HEK293 (cell line): ENCODE measurements around the gene ZNF618.

Experiments used
- CTCF ChIA-PET: fragments of 350-600 bp; formaldehyde crosslinking; extraction: SDS; loops from one replicate; lab custom pipeline; 2021; ENCODE audit warnings: antibody characterized with exemption; lab: Yijun Ruan, JAX
- POLR2A ChIA-PET: fragments of 300-600 bp; formaldehyde crosslinking; extraction: SDS; loops from one replicate; lab custom pipeline; 2020; ENCODE audit warnings: antibody characterized with exemption, inconsistent platforms; lab: Yijun Ruan, JAX
- H3K27ac ChIP-seq: fragments of 200-500 bp; sonication (Bioruptor generic); 2 replicates; pipeline ENCODE4 v1.5.1; 2014; ENCODE audit warnings: low read depth, low read length, control low read depth, inconsistent platforms; ENCODE audit errors: extremely low read depth
- H3K36me3 ChIP-seq, 2 experiments: fragments of 200-500 bp in 1 of 2; sonication (Bioruptor generic) in 1 of 2; 1 replicate in 1 of 2; 2 replicates in 1 of 2; pipeline ENCODE4 v1.5.1; 2014 to 2017; ENCODE audit warnings: inconsistent platforms in 2 of 2, low read length in 2 of 2; ENCODE audit not compliant: control insufficient read depth in 2 of 2, insufficient read depth in 1 of 2
- H3K4me1 ChIP-seq: fragments of 200-500 bp; sonication (Bioruptor generic); 2 replicates; pipeline ENCODE4 v1.5.1; 2014; ENCODE audit warnings: mild to moderate bottlenecking, low read length, inconsistent platforms; ENCODE audit not compliant: control insufficient read depth, insufficient read depth
- H3K4me3 ChIP-seq: 2 replicates; pipeline ENCODE4 v1.5.1; 2011; ENCODE audit warnings: low read depth, mild to moderate bottlenecking, control low read depth, low read length, moderate library complexity
- H3K9me3 ChIP-seq: fragments of 200-500 bp; sonication (Bioruptor generic); 2 replicates; pipeline ENCODE4 v1.5.1; 2014; ENCODE audit warnings: low read depth, low read length, inconsistent platforms; ENCODE audit not compliant: control insufficient read depth, insufficient read depth
- KLF1 ChIP-seq: fragments of 450-650 bp; formaldehyde crosslinking; IDR thresholded peaks from 2 replicates; pipeline ENCODE4 v1.5.1; 2016; ENCODE audit warnings: missing biosample characterization, missing genetic modification characterization
- PRDM1 ChIP-seq: fragments of 450-650 bp; formaldehyde crosslinking; IDR thresholded peaks from 2 replicates; pipeline ENCODE4; 2016; ENCODE audit warnings: missing biosample characterization, missing genetic modification characterization
- WT1 ChIP-seq: fragments of 450-650 bp; formaldehyde crosslinking; IDR thresholded peaks from 2 replicates; pipeline ENCODE4 v1.5.1; 2016; ENCODE audit warnings: missing biosample characterization, missing genetic modification characterization
- ZFHX2 ChIP-seq: fragments of 450-650 bp; formaldehyde crosslinking; conservative IDR thresholded peaks from 2 replicates; pipeline ENCODE4 v1.5.1; 2016; ENCODE audit warnings: missing biosample characterization, missing genetic modification characterization
- ZFP3 ChIP-seq: fragments of 450-650 bp; formaldehyde crosslinking; IDR thresholded peaks from 2 replicates; pipeline ENCODE4 v1.5.1; 2016; ENCODE audit warnings: low read depth, missing biosample characterization, missing genetic modification characterization
- ZFP37 ChIP-seq: fragments of 450-650 bp; formaldehyde crosslinking; IDR thresholded peaks from 2 replicates; pipeline ENCODE4 v1.5.1; 2016; ENCODE audit warnings: missing biosample characterization, missing genetic modification characterization
- ZFP69B ChIP-seq: fragments of 450-650 bp; formaldehyde crosslinking; IDR thresholded peaks from 2 replicates; pipeline ENCODE4 v1.5.1; 2016; ENCODE audit warnings: missing biosample characterization, missing genetic modification characterization
- ZNF140 ChIP-seq: fragments of 450-650 bp; formaldehyde crosslinking; IDR thresholded peaks from 2 replicates; pipeline ENCODE4 v1.5.1; 2016; ENCODE audit warnings: missing biosample characterization, missing genetic modification characterization
- ZNF184 ChIP-seq: fragments of 450-650 bp; IDR thresholded peaks from 2 replicates; pipeline ENCODE4 v1.5.1; 2018; ENCODE audit warnings: missing biosample characterization, mild to moderate bottlenecking, missing genetic modification characterization
- ZNF211 ChIP-seq: fragments of 450-650 bp; formaldehyde crosslinking; IDR thresholded peaks from 2 replicates; pipeline ENCODE4 v1.5.1; 2016; ENCODE audit warnings: low read depth, missing biosample characterization, missing genetic modification characterization
- ZNF223 ChIP-seq: fragments of 450-650 bp; formaldehyde crosslinking; IDR thresholded peaks from 2 replicates; pipeline ENCODE4 v1.5.1; 2016; ENCODE audit warnings: missing biosample characterization, missing genetic modification characterization
- ZNF311 ChIP-seq: fragments of 450-650 bp; formaldehyde crosslinking; IDR thresholded peaks from 2 replicates; pipeline ENCODE4 v1.5.1; 2017; ENCODE audit warnings: missing biosample characterization, missing genetic modification characterization, borderline replicate concordance
- ZNF549 ChIP-seq: fragments of 450-650 bp; IDR thresholded peaks from 2 replicates; pipeline ENCODE4 v1.5.1; 2018; ENCODE audit warnings: missing biosample characterization, missing genetic modification characterization, mild to moderate bottlenecking, inconsistent platforms, moderate library complexity
- ZNF610 ChIP-seq: fragments of 450-650 bp; formaldehyde crosslinking; IDR thresholded peaks from 2 replicates; pipeline ENCODE4 v1.5.1; 2016; ENCODE audit warnings: missing biosample characterization, missing genetic modification characterization, borderline replicate concordance
- ZNF747 ChIP-seq: fragments of 450-650 bp; formaldehyde crosslinking; IDR thresholded peaks from 2 replicates; pipeline ENCODE4 v1.5.1; 2016; ENCODE audit warnings: missing biosample characterization, missing genetic modification characterization
- ZNF768 ChIP-seq: fragments of 450-650 bp; formaldehyde crosslinking; IDR thresholded peaks from 2 replicates; pipeline ENCODE4 v1.5.1; 2018; ENCODE audit warnings: missing biosample characterization, mild to moderate bottlenecking, missing genetic modification characterization
- TF ChIP-seq, protein P1 (sequence below): fragments of 450-650 bp; formaldehyde crosslinking; IDR thresholded peaks from 2 replicates; pipeline ENCODE4 v1.5.1; 2016; ENCODE audit warnings: missing biosample characterization, missing genetic modification characterization
- TF ChIP-seq, protein P2 (sequence below): fragments of 450-650 bp; formaldehyde crosslinking; IDR thresholded peaks from 2 replicates; pipeline ENCODE4 v1.5.1; 2016; ENCODE audit warnings: missing biosample characterization, missing genetic modification characterization
- TF ChIP-seq, protein P3 (sequence below): fragments of 450-650 bp; formaldehyde crosslinking; IDR thresholded peaks from 2 replicates; pipeline ENCODE4 v1.5.1; 2016; ENCODE audit warnings: missing biosample characterization, missing genetic modification characterization
- TF ChIP-seq, protein P4 (sequence below): fragments of 450-650 bp; formaldehyde crosslinking; IDR thresholded peaks from 2 replicates; pipeline ENCODE4 v1.5.1; 2016; ENCODE audit warnings: missing biosample characterization, missing genetic modification characterization
- TF ChIP-seq, protein P5 (sequence below): fragments of 450-650 bp; formaldehyde crosslinking; IDR thresholded peaks from 2 replicates; pipeline ENCODE4 v1.5.1; 2016; ENCODE audit warnings: missing biosample characterization, missing genetic modification characterization
- TF ChIP-seq, protein P6 (sequence below): fragments of 450-650 bp; formaldehyde crosslinking; IDR thresholded peaks from 2 replicates; pipeline ENCODE4 v1.5.1; 2016; ENCODE audit warnings: missing biosample characterization, missing genetic modification characterization

ZNF618 gene

DNA sequence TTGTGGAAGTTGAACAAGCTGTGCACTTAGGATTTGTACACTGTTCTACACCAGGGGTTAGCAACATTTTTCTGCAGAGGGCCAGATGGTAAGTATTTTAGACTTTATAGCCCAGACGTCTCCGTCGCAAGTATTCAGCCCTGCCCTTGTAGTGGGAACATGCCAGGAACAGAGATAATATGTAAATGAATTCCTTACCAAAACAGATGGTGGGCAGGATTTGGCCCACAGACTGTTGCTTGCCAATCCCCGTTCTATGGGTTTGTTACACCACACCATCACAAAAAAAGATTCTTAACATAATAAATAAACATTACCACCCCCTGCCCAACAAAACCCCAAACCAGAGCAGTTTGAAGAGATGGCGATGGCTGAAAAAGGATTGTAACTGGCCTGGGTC is 127.6 kb downstream of the ZNF618 start (continued):
- TF ChIP-seq, protein P1, sequence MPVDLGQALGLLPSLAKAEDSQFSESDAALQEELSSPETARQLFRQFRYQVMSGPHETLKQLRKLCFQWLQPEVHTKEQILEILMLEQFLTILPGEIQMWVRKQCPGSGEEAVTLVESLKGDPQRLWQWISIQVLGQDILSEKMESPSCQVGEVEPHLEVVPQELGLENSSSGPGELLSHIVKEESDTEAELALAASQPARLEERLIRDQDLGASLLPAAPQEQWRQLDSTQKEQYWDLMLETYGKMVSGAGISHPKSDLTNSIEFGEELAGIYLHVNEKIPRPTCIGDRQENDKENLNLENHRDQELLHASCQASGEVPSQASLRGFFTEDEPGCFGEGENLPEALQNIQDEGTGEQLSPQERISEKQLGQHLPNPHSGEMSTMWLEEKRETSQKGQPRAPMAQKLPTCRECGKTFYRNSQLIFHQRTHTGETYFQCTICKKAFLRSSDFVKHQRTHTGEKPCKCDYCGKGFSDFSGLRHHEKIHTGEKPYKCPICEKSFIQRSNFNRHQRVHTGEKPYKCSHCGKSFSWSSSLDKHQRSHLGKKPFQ (tag by site-specific recombination): no peak

DNA sequence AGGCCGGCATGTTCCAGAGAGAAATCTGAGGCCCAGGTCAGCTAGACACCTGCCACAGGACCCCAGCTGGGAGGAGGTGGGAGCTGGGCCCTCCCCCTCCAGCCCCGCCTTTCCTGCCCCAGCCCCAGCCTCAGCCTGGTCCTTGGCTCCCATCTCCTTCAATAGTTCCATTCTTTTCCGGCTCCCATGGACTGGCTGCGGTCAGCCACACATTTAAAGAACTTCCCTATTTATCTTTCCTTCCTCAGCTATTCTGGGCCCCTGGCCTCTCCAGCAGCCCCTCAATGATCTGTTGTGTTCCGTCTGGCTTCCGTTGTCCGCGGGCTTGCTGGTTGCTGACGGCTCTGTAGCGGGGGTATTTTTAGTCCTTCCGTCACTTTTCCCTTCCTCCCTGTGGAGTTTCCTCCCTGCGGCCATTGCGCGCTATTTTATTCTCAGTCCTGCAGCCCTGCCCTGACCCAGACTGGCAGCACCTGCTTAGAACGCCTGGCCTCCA is 128.2 kb downstream of the ZNF618 start:
- peaks cover 0 to 33% of the 10 kb centered on the region in 2 experiments; a peak in 1 of 3 replicates for H3K36me3 ChIP-seq
- ChIA-PET POLR2A (no interaction called here), CTCF (no interaction called here)
- no peaks in the 10 kb centered on the region for H3K9me3 ChIP-seq
- TF ChIP-seq ZNF311 (tag by site-specific recombination): no peak
- TF ChIP-seq ZNF211 (tag by site-specific recombination): no peak
- no peak for TF ChIP-seq ZFP69B (tag by site-specific recombination)
- no peak for TF ChIP-seq KLF1 (tag by site-specific recombination)
- no peak for TF ChIP-seq ZNF184
- TF ChIP-seq, protein P2, sequence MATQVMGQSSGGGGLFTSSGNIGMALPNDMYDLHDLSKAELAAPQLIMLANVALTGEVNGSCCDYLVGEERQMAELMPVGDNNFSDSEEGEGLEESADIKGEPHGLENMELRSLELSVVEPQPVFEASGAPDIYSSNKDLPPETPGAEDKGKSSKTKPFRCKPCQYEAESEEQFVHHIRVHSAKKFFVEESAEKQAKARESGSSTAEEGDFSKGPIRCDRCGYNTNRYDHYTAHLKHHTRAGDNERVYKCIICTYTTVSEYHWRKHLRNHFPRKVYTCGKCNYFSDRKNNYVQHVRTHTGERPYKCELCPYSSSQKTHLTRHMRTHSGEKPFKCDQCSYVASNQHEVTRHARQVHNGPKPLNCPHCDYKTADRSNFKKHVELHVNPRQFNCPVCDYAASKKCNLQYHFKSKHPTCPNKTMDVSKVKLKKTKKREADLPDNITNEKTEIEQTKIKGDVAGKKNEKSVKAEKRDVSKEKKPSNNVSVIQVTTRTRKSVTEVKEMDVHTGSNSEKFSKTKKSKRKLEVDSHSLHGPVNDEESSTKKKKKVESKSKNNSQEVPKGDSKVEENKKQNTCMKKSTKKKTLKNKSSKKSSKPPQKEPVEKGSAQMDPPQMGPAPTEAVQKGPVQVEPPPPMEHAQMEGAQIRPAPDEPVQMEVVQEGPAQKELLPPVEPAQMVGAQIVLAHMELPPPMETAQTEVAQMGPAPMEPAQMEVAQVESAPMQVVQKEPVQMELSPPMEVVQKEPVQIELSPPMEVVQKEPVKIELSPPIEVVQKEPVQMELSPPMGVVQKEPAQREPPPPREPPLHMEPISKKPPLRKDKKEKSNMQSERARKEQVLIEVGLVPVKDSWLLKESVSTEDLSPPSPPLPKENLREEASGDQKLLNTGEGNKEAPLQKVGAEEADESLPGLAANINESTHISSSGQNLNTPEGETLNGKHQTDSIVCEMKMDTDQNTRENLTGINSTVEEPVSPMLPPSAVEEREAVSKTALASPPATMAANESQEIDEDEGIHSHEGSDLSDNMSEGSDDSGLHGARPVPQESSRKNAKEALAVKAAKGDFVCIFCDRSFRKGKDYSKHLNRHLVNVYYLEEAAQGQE: no peak
- TF ChIP-seq ZNF610 (tag by site-specific recombination): no peak
- no peak for TF ChIP-seq PRDM1 (tag by site-specific recombination)
- TF ChIP-seq ZNF747 (tag by site-specific recombination): no peak
- no peak for TF ChIP-seq ZNF140 (tag by site-specific recombination)
- TF ChIP-seq ZFP3 (tag by site-specific recombination): no peak
- no peak overlapping the region for H3K4me3 ChIP-seq
- no peaks in the 10 kb centered on the region for H3K4me1 ChIP-seq
- H3K27ac ChIP-seq: no peak overlapping the region

DNA sequence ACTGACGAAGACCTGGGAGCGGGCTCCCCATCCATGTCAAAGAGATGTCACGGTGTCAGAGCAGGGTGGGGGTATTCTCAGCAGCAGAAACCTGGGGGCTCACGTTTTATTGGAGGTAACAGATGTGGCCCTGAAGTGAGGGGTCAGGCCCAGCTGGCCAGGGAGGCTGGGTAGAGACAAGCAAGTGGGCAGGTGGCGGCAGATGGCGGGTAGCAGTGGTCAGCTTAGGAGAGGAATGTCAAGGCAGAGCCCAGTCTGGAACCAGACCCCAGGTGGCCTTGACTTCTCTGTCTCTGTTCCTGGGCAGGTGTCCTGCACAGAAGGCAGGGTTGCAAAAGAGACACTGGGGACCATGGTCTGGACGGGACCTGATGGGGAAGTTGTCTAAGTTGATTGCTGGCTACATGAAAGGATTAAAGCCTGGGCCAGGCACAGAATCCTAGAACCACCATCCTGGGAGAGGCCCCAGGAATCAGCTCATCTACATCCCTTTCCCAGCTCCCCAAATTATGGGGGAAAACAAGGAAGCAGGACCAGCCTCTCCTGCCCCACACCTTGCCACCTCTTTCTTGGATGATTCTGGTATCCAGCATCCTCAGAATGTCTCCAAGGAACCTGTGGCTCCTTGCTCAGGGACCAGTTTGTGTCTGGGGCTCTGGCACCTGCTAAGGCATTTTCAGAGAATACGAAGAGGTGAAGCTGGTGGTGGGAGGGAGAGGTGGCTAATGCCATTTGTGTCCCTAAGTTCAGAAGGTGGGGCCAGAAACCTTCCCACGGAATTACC is 129.5 kb downstream of the ZNF618 start:
- peaks cover 0 to 31% of the 10 kb centered on the region in 2 experiments; a peak in 1 of 3 replicates for H3K36me3 ChIP-seq
- no peaks in the 10 kb centered on the region for H3K9me3 ChIP-seq
- POLR2A ChIA-PET: no interaction called here
- H3K27ac ChIP-seq: no peak overlapping the region
- CTCF ChIA-PET: no interaction called here
- H3K4me1 ChIP-seq: no peaks in the 10 kb centered on the region
- H3K4me3 ChIP-seq: no peak overlapping the region
- TF ChIP-seq ZFP37 (tag by site-specific recombination) (no peak), ZNF223 (tag by site-specific recombination) (no peak), ZNF549 (tag by site-specific recombination) (no peak), ZFHX2 (no peak), ZNF768 (tag by site-specific recombination) (no peak), WT1 (tag by site-specific recombination) (no peak)
- TF ChIP-seq, protein P3, sequence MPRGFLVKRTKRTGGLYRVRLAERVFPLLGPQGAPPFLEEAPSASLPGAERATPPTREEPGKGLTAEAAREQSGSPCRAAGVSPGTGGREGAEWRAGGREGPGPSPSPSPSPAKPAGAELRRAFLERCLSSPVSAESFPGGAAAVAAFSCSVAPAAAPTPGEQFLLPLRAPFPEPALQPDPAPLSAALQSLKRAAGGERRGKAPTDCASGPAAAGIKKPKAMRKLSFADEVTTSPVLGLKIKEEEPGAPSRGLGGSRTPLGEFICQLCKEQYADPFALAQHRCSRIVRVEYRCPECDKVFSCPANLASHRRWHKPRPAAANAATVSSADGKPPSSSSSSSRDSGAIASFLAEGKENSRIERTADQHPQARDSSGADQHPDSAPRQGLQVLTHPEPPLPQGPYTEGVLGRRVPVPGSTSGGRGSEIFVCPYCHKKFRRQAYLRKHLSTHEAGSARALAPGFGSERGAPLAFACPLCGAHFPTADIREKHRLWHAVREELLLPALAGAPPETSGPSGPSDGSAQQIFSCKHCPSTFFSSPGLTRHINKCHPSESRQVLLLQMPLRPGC (tag by site-specific recombination): no peak
- TF ChIP-seq, protein P4, sequence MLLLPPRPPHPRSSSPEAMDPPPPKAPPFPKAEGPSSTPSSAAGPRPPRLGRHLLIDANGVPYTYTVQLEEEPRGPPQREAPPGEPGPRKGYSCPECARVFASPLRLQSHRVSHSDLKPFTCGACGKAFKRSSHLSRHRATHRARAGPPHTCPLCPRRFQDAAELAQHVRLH: no peak
- TF ChIP-seq, protein P5, sequence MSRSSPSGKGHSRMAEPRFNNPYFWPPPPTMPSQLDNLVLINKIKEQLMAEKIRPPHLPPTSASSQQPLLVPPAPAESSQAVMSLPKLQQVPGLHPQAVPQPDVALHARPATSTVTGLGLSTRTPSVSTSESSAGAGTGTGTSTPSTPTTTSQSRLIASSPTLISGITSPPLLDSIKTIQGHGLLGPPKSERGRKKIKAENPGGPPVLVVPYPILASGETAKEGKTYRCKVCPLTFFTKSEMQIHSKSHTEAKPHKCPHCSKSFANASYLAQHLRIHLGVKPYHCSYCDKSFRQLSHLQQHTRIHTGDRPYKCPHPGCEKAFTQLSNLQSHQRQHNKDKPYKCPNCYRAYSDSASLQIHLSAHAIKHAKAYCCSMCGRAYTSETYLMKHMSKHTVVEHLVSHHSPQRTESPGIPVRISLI (tag by site-specific recombination): no peak
- TF ChIP-seq, protein P6, sequence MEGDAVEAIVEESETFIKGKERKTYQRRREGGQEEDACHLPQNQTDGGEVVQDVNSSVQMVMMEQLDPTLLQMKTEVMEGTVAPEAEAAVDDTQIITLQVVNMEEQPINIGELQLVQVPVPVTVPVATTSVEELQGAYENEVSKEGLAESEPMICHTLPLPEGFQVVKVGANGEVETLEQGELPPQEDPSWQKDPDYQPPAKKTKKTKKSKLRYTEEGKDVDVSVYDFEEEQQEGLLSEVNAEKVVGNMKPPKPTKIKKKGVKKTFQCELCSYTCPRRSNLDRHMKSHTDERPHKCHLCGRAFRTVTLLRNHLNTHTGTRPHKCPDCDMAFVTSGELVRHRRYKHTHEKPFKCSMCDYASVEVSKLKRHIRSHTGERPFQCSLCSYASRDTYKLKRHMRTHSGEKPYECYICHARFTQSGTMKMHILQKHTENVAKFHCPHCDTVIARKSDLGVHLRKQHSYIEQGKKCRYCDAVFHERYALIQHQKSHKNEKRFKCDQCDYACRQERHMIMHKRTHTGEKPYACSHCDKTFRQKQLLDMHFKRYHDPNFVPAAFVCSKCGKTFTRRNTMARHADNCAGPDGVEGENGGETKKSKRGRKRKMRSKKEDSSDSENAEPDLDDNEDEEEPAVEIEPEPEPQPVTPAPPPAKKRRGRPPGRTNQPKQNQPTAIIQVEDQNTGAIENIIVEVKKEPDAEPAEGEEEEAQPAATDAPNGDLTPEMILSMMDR (tag by site-specific recombination): no peak
